HuH-7.5 (cell line): ENCODE data around the gene TRIO.
A peak's percentile ranks its signal among the peaks of the same experiment; 100 is the strongest.

Experiments used
- DNase-seq: peaks from one replicate; pipeline ENCODE4 v3.0.0; 2011; ENCODE audit warnings: low spot score

TRIO gene

GRCh38 chr5:14330291-14330690, 187.1 kb downstream of the TRIO start:
- DNase-seq: no peak

- no peak for DNase-seq
Observed at GRCh38 chr5:14330729-14331385, 187.7 kb downstream of the TRIO start.

DNA sequence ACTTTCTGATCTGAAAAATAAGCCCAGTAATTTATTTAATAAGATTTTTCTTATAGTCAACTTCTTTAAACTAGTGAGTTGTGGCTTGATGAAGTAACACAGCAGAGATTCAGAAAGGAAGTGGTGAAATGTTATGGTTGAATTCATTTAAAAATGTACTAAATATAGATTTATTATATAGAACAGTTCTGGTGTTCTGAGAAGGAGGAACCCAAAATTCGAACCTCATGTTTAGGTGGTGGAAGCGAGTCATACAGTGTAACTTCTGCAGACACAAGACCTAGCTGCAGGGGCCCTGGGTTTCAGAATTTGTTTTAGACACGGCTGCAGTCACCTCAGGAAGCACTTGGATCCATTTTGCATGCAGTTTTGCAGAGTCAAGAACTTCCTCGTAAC, 188.2 kb downstream of the TRIO start:
- DNase-seq: no peak

DNA sequence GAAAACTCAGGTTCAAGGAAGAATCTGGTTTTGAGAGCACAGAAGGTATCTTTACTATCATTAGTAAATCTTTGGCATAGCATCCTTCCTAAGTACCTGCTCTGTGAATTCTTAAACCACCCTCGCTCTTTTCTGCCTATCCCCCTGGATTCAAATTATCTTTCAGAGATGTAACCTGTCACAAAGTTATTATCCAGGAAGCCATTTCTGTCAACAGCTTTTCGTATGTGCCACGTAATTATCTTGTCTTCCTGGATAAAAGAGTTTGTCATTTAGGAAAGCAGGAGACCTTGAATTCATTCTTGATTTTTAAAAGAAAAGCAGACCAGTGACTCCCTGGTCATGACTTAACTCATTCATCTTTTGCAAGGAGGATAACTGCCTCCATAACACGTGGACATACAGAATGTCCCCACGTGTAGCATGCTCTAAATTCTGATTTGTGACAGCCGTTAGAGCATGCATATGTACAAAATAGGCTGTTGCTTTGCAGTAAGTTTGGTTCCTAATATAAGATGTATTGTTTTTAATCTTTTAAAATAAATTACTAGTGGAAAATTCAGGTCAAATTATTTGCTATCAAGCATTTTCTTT, 189.0 kb downstream of the TRIO start:
- DNase-seq: no peak

DNA sequence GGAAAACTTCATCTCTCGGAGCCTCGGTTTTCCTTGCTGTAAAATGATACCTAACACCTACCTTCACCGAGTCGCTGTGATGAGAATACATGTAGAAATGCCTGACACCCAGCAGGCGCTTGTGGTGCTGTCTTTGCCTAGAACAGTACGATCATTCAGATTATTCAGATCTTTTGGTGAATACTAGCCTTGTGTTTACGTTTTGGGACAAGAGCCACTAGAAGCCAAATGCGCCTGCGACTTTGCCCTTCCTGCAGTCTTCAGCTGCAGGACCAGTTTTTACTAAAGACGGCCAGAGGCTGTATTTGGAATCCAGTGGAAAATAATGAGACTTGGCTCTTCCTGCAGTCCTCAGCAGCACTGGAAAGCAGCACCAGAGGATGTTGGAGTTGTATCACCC, 189.6 kb downstream of the TRIO start:
- no peak for DNase-seq

GRCh38 chr5:14337593-14337992, 194.5 kb downstream of the TRIO start:
- DNase-seq: no peak

GRCh38 chr5:14339468-14339867, 196.3 kb downstream of the TRIO start:
- no peak for DNase-seq

- no peak for DNase-seq
Observed at GRCh38 chr5:14341571-14342230, 198.6 kb downstream of the TRIO start.

GRCh38 chr5:14342306-14342705, 199.2 kb downstream of the TRIO start:
- no peak for DNase-seq

DNA sequence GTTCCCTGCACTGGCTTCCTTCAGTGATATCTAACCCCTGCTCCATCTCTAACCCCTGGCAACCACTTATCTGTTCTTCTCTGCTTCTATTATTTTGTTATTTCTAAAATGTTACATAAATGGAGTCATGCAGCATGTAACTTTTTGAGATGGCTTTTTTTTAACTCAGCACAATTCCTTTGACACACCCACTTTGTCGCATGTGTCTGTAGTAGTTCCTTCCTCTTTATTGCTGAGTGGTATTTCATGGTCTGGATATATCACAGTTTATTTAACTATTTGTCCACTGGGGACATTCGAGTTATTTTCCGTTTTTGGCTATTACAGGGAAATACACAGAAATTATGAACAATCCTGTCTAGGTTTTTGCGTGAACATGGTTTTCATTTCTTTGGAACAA, 200.2 kb downstream of the TRIO start:
- no peak for DNase-seq

DNA sequence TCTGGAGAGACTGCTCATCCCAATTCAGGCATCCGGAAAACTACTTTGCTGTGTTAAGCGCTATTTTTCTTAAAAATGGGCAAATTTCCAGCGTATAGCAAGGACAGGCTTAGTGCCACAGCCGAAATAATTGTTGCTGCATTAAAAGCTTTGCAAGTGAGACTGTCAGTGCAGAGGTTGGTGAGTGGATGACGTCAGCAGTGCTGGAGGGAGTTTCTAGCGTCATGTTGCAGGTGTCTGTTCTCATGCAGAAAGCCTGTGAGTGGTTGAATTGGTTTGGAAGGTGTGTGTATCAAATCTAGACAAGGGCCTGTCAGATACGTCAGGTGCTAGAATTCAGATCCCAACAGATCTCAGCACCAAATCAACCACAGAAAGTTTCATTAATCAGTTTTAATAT, 204.4 kb downstream of the TRIO start:
- DNase-seq: no peak

GRCh38 chr5:14348142-14348541, 205.0 kb downstream of the TRIO start:
- DNase-seq: no peak

DNA sequence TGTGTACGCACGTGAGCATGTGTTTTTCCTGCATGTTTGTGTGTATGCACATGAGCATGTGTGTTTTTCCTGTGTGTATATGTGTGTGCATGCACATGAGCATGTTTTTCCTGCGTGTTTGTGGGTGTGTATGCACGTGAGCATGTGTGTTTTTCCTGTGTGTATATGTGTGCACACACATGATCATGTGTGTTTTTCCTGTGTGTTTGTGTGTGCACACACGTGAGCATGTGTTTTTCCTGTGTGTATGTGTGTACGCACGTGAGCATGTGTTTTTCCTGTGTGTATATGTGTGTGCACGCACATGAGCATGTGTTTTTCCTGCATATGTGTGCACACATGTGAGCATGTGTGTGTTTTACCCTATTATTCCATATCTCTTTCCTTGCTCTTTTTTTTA, 205.9 kb downstream of the TRIO start:
- DNase-seq: no peak

- DNase-seq: no peak
Observed at GRCh38 chr5:14351086-14351661, 208.0 kb downstream of the TRIO start.

DNA sequence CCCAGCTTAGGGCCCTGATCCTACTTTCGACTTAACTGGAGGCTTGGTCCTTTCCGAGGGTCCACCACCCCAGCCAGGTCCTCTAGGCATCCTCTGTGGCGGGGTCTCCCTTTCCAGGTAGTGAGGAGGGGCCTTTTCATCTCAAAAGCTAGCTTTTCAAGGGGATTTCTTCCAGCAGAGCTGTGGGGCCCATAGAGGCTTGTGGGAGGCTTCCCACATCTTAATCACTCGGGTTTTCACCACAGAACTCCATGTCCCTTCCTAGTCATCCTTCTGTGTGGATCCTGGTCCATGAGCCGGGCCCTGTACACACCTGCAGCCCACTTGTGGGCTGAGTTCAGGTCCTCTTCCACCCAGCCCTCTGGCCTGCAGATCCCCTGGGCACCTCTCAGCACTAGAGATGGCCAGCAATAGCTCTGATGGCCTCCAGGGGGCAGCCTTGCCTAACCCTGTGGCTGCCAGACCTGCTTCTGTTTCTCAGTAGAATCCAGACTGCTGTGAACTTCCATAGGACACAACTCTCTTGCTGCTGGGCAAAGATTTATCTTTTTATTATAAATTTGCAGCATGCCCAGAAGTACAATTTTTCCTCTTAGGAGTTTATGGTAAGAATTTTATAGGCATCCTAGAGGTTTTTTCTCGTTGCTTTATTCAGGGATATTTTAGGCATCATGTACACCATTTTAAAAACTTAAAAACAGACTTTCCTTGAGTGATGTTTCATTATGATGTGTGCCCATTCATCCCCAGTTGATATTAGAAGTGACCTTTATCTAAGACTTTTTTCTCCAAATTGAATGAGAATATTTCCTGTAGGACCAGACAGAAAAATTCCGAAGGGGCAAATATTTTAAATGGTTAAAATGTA, 208.9 kb downstream of the TRIO start:
- peak; percentile 70 for DNase-seq

DNA sequence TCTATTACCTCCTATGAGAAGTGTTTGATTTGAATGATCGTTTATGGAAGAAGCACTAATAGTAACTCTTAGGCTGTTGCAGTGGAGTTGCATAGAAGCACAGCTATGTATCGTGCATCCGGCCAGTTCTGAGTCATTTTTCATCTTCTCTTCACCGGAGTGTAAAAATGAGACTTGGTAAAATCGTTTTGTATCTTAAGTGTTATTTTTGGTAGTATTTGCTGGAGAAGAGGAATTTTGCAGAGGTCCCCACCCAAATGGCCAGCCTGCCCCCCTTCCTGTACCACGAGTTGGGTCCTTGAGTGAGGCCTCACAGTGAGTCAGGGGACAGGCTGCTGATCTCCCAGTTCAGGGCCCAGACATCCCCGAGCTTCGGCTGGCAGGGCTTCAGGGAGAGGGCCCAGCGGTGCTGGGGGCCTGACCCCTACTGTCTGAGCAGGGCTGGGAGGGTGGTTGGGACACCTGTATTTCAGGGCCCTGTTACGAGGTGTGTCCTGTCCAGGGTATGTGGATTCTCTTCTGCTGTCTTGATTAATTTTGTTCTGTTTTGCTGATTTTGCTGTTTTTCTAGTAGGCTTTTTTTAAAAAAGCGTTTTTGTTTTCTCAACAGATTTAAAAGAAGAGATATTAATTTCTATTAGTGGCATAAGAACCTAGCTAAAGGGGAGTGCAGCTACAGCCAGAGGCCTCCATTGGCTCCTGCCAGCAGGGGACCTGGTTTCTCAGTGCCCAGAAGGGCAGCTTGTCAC, 210.8 kb downstream of the TRIO start:
- no peak for DNase-seq

DNA sequence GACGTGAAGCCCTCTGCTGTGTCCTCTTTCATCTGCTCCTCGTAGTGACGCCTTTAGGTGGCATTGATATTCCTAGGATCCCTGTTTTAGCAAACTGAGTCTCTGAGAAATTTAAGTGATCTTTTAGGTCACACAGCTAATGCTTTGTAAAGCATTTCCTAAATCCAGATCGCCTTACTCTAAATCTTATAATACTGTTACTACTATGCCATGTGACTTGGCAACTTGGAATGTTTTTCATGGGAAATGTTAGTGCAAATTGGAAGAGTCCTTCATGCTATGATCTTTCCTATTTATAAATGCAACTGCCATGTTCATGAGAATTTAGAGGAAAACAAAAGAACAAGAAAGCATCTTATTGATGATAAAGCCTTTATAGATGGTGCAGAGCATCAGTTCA, 212.2 kb downstream of the TRIO start:
- no peak for DNase-seq

DNA sequence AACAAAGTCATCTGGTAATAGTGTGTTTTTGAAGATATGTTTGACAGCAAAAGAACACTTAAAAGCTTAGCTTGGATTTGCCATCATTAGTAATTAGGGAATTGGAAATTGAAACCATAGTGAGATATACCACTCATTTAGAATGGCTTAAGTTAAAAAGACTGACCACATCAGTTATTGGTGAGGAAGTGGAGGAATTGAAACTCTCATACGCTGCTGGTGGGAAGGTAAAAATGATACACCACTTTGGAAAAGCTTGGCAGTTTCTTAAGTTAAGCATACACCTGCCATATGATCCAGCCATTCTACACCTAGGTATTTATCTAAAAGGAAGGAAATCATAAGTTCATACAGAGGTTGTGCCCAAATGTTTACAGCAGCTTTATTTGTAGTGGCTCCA, 213.2 kb downstream of the TRIO start:
- no peak for DNase-seq

- DNase-seq: no peak
Observed at GRCh38 chr5:14357441-14357840, 214.3 kb downstream of the TRIO start.

DNA sequence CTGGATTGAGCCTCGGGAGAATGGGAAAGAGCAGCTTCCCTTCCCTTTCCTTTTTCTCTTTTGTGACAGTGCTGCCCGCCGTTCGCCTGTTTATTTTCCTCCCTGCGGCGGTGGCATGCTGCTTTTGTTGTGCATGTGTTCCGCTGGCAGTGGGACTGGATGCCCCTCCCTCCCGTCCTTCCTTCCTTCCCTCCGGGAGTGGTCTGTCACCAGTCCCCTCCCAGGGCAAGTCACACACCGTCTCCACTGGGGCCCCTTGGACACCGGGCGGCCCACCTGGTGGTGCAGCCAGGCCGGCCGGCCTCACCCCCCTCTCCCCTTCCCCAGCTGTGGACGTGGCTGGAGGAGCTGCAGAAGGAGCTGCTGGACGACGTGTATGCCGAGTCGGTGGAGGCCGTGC, 214.7 kb downstream of the TRIO start:
- no peak for DNase-seq

GRCh38 chr5:14358536-14358935, 215.4 kb downstream of the TRIO start:
- DNase-seq: no peak
